Activated CD4-positive, CD25-positive, alpha-beta regulatory T cell treated with anti-CD3 and anti-CD28 coated beads, Interleukin-2, amount 50 U/mL, for 16 hours (primary cell): ENCODE results near the gene NCR2.

Experiments
- DNase-seq: peaks from one replicate; pipeline ENCODE4 v3.0.0-alpha.2; 2020; ENCODE audit warnings: low read depth, low spot score

NCR2 gene

DNA sequence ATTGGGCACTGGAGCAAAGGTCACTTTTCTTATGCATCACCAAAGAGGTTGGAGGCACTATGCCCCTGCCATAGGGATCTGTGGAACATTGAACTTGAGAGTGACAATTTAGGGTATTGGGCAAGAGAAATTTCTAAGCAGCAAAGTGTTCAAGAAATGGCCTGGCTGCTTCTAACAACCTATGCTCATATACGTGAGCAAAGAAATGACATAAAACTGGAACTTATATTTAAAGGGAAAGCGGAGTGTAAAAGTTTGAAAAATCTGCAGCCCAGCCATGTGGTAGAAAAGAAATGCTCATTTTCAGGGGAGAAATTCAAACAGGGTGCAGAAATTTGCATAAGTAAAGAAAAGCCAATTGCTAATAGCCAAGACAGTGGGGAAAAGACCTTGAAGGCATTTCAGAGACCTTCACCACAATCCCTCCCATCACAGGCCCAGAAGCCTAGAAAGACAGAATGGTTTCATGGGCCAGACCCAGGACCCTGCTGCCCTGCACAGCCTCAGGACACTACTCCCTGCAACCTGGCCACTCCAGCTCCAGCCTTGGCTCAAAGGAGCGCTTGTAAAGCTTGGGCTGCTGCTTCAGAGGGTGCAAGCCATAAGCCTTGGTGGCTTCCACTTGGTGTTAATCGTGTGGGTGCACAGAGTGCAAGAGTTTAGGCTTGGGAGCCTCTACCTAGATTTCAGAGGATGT lies 24.4 kb downstream of the NCR2 start:
- no peak for DNase-seq

DNA sequence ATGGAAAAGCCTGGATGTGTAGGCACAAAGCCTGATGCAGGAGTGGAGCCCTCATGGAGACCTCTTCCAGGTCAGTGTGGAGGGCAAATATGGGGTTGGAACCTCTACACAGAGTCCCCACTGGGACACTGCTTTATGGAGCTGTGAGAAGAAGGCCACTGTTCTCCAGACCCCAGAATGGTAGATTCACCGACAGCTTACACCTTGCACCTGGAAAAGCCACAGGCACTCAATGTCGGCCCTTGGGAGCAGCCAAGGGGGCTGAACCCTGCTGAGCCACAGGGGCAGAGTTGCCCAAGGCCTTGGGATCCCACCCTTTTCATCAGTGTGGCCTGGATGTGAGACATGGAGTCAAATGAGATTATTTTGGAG lies 24.9 kb downstream of the NCR2 start:
- no peak for DNase-seq

DNA sequence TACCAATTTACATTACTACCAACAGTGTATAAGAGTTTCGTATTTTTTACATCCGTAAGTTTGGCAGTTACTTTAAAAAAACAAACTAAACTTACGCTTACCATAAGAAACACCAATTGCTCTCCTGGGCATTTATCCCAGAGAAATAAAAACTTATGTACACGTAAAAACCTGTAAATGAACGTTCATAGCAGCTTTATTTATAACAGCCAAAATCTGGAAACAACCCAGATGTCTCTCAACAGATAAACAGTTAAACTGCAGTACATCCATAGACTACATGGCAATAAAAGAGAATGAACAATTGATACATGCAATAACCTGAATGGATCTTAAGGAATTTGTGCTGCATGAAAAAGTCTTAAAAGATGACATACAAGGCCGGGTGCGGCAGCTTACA lies 30.7 kb downstream of the NCR2 start:
- no peak for DNase-seq

DNA sequence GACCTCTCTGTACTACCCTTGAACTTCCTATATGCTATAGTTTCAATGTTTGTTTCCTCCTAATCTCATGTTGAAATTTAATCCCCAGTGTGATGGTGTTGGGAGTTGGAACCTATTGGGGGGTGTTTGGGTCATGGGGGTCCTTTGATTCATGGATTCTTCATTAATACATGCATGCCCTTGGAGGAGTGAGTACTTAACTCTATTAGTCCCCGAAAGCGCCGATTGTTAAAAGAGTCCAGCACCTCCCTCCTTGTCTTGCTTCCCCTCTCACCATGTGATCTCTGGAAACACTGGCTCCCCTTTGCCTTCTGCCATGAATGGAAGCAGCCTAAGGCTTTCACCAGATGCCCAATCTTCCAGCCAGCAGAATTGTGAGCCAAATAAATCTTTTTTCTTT lies 31.7 kb downstream of the NCR2 start:
- DNase-seq: no peak

DNA sequence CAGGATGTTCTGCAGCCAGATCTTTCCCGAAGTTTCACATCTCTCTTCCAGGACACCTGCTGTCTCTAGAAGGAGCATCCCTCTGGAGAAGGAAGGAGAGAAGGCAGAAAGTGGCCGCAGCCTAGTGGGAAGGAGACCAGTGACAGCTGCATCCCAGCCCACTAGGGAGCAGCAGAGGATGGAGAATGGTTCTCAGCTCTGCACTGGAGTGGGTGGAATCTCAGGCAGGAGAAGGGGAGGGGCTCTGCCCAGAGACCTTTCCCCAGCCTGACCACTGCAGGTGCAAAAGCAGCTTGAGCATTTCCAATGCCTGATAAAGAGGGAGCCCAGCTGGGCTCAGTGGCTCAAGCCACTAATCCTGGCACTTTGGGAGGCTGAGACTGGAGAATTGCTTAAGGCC lies 32.3 kb downstream of the NCR2 start:
- no peak for DNase-seq

DNA sequence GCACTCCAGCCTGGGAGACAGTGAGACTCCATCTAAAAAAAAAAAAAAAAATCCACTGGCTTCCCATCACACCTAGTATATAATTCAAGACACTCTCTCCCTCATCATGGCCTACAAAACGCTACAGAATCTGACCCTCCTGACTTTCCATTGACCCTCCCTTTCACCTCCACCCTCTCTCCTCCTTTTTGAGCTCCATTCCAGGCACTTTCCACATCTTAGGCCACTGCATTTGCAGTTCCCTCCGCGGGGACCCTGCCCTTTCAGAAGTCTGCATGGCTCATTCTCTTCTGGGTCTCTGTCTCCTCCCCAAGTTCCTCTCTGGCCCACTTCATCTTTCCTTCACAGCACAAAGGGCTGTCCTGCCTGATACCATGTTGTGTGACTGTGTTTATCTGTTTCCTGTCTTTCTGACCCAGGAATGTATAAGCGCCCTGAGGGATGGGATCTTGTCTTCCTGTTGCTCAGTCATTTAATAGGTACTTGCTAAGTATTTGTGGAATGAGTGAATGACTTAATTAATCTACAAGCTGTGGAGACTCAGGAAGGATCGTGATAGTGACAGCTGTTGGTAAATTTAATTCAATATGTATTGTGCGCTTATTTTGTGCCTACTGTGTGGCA lies 35.2 kb downstream of the NCR2 start:
- no peak for DNase-seq

DNA sequence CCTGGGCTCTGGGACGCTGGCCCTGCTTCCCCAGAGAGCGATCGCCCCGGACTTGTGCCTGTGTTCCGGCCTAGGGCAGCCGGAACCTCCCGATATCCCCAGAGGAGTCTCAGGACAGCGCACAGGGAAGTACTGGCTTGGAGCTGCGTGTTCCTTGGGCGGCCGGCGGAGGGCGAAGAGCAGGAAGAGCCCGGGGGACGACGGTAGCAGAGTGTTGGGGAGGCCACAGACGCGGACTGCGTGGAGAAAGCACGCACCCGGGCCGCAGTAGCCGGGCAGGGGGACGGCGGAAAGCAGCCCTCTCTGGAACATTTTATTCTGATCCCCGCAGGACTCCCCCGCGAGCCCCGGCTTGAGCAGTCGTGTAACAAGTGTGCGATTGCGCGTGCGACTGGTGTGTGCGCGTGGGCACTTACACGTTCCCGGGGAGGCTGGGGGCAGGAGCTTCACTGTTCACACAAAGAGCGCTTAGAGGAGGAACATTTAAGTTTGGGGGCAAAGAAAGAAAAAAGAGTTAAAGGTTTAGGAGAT lies 36.1 kb downstream of the NCR2 start:
- DNase-seq: no peak

DNA sequence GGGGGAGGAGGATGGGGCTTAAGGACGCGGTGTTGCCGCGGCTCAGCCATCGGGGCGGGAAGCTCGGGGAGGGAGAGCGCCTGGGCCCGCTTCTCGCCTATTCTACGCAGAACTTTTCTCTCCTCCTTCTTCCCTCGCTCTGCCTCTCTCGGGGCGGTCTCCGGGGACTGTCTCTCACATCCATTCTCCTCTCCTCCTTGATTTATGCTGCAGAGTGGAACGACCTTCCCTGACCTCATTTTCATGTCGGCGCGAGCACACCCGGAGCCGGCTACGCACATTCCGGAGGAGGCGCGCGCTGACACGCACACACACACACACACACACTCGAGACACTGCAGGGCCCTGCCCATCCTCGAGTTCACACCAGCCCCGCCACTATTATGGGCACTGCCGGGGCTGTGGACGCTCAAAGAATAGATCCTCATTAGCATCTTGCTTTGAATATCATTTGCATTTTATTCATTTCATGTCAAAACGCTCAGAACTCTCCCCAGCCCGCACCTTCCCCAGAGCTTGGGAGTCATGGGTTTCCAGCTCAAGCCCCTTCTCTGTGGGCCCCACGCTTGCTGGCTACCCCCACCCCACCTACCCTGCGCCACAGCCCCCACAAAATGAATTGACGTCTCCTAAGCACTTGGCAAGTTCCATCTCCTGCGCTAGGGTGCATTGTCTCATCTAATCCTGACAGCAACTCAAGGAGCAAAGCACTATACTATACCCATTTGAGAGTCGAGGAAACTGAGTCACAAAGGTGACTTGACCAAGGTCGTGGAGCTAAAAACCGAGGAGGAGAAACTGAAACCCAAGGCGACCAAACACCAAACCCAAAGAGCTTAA lies 36.8 kb downstream of the NCR2 start:
- DNase-seq: no peak

DNA sequence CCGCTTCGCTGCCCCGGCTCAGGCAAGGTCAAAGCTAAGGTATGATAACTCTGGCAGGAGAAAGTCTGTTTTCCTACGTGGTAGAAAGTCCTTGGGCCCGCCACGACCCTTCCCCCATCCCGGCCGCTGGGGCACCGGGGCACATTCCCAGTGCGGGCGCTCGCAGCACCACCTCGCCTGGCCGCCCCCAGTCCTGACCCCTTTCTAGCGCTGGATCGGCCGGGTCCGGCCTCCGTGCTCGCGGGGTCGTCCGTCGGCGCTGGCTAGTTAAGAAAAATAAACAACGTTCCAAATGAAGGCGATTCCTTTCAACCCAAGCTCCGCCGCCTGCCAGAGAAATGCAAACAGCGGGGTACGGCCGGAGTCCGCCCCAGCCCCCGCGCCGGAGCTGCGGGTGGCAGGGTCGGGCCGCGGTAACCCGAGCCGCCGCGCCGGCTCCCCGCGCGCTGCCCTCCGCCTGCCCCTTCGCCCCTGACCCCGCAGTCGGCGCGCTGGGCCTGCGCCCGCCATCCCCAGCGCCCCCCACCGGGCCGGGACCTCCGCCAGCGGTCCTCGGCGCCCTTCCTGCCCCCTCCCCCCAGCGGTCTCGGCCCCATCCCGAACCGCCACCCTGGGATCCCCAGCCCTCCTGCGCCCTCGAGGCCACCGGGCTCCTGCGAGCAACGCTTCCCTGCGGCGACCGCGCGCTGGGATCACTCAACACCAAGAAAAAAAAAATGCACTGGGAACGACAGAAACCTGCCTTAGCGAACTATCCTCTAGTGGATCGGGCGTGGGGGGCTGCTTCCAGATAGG lies 37.6 kb downstream of the NCR2 start:
- no peak for DNase-seq

DNA sequence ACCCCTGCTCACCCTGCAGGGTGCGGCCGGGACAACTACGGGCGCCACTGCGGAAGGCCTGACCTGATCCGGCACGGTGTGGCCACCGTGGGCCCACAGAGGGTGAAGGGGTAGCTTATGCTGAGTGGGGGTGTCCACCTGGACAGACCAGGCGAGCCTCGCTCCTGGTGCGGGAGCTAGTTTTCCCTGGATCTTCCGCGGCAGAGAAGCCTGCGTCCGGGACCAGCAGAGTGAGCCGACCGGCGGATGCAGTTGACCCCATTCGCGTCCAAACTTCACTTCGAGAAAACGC lies 38.2 kb downstream of the NCR2 start:
- no peak for DNase-seq

DNA sequence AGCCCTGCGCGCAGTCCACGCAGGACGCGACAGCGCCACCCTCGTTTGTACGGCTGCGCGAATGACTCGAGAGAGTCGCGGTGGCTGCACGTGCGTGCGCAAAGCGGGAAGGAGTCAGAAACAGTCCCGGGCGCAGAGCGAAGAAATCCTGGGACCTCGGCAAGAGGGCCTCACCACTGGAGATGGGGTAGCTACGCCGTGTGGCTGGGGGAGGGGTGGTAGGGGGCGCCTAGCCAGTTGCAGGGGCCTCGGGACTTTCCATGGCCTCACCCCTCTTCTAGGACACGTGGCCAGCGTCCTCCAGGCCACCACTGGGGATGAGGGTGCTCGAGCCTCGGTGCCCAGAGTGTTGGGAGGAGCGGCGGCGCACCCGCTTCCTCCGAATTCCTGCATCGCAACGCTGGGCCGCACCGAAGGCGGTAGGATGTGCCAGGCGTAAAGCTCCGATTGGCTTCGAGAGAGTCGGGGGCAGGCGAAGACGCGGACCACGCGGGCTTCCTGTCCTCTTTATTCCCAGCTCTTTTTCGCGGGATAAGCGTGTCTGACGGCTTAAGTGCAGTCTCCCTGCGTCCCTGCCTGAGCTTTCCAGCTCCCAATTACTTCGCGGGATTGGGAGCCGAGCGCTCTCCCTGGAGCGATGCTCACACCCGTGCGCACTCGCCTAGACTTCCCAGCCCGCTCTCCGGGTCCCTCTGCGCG lies 38.7 kb downstream of the NCR2 start:
- no peak for DNase-seq

DNA sequence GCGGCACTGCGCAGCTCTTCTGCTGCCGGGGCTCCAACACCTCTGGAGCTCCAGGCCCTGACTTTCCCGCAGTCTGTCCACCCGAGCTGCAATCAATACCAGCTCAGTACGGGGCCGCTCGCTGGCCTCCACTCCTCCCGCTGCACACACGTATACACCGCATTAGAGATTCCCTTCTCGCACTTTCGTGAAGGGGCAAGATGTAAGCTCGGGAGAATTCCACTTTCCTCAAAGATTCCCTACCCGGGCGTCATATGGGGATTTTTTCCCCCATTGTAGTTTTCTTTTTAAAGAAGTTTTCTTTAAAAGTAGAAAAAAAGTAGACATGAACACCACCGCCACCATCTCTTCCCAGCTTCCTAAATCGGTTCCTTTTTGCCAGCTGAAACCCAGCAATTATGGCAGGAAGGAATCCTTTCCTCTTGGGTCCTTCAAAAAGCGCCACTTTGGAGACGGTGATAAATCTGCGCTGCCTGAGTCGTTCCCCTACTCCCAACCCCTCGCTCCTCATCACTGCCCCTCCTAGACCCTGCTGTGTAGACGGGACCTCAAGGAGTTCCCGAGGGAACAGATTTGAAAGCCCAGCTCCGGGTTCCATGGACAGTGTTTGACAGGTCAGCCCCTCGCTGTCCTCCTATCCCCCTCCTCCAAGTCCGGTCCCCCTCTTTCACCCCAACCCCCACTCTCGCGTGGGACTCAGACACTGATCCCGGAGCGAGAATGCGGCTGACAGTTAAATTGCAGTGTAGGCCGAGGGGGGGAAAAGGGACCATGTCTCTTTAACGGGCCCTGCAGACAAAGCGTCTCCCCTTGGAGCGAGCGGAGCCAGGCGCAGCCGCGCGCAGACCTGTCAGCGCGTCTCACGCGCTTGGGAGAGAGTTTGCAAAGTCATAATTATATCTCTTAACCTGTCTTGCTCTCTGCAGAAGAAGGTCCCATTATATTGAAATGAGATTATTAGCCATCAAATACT lies 39.5 kb downstream of the NCR2 start:
- no peak for DNase-seq

DNA sequence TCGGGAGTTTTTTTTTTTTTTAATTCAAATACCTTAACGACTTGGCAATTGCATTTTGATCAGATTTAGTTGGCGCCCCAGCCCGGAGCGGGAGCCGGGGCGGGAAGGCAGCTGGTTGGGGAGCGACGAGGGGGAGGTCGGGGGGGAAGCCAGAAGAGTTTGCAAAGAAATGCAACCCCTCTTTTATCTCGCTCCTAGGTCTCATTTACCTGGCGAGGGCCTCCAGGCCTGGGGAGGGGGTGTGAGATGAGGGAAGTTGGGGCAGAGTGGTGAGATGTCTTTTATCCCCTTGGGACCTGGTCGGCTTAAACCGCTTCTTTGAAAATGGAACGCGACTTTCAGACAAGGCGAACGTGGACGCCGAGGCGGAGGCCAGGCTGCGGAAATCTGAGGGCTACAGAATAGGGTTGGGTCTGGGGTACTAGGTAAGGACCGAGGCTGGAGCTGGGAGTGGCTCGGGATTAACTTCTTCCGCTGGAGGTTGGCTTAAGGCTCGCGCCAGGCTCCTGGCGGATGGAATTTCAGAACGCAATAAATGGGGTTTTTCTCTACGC lies 40.3 kb downstream of the NCR2 start:
- DNase-seq: no peak

DNA sequence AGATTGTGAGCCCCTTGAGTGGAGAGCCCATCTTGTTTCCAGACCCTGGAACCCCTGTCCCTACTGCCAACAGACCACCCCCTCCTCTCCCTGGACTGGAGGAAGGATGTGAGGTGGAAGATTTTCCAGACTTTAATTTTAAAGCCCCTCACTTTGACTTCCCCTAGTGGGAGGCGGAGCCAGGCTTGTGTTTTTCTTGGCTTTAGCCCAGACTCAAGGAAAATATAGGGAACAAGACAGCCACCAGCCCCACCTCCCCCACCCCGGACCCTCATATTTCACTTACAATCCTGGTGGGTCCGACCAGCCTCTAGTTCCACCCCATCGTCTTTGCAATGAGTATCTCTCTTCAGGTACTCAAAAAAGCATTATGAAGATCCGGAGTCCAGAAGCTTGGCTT lies 40.8 kb downstream of the NCR2 start:
- DNase-seq: no peak

DNA sequence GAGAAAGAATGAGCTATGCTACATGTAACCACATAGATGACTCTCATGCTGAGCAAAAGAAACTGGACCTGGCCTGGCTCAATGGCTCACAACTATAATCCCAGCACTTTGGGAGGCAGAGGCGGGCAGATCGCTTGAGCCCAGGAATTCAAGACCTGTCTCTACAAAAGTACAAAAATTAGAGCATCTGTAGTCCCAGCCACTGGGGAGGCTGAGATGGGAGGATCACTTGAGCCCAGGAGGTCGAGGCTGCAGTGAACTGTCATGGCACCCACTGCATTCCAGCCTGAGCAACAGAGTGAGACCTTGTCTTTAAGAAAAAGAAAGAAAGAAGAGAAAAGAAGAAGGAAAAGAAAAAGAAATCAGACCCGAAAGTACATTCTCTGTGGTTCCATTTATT lies 41.7 kb downstream of the NCR2 start:
- DNase-seq: no peak

DNA sequence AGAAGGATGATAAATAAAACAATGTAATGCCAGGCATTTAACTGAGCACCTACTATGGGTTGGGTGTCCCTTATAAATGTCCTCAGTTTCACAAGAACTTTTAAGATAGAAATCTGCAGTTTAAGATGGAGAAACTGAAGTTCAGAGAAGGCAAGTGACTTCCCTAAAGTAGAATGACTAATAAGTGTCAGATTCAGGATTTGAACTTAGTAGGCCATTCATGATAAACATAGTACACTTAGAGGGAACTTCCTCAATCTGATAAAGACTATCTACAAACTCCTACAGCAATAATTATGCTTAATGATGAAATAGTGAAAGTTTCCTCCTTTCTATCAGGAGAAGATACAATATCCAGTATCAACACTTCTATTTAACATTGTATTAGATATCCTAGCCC lies 43.9 kb downstream of the NCR2 start:
- DNase-seq: no peak

DNA sequence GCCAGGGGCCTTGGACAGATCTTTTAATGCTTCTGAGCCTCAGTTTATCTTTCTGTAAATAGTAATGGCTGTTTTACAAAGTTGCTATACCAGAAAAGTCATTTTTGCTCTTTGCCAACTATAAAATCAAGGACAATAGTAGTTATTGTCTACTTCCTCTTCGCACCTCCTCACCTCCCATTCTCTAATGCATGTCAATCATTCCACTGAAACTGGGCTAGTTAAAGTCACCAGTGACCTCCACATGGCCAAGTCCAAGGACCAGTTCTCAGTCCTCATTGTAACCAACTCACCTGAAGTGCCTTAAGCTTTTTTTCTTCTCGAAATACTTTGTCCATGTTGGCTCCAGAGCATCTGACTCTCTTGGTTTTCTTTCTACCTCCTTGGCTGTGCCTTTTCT lies 51.2 kb downstream of the NCR2 start:
- no peak for DNase-seq

DNA sequence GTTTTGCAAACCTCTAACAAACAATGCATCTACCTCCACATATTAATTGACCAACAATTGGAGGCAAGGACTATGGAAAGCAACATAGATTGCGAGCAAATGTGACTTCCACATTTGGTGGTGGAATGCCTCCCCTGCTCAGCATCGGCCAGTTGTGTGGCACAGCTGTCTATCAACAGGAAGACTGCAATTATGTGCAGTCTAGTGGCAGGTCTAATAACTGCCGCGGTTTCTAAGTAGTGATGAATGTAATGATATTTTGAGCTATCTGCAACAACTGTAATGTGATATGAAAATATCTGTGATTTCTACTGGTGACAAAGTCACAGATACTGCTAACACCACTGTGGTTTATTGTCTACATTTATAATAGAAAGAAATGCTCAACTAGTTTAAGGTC lies 56.8 kb downstream of the NCR2 start:
- DNase-seq: no peak

DNA sequence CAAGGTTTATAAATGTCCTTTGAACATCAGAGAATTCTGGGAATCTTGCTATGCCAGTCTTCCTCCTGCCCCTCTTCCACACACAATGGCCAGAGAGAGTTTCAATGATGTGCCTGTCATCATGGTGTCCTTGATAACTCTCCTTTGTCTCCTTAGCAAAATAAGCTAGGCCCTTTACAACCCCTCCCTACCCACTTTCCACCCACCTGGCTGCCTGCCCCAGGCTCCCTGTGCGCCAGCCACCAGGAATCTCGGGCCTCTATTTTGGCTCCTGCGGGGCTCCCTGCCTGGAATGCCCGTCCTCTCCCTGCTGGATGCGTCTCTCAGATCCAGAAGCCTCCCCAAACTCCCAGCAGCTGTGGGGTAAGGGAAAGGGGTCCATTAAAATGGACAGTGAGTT lies 60.9 kb downstream of the NCR2 start:
- no peak for DNase-seq

DNA sequence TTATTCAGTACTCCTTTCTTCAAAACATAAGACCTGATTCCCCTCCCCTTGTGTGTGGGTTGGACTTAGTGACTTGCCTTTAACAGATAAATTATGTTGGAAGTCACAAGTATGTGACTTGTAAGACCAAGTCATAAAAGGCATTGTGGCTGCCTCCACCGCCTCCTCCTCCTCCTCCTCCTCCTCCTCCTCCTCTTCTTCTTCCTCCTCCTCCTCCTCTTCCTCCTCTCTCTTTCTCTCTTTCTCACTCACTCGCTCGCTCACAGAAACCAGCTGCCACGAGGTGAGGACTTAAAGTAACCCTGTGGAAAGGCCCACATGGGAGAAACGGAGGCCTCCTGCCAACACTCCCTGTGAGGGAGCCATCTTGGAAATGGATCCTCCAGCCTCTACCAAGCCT lies 64.0 kb downstream of the NCR2 start:
- no peak for DNase-seq
